SK-N-SH treated with all-trans-retinoic acid at 6 μM for 48 hours (cell line): ENCODE results near the gene ST13.

Experiments used
- BACH2 ChIP-seq: fragments of 250-450 bp; sonication (Bioruptor Pico); IDR thresholded peaks from 2 replicates; pipeline ENCODE4 v1.9.0; 2021; ENCODE audit warnings: mild to moderate bottlenecking, borderline replicate concordance
- CREB5 ChIP-seq: fragments of 250-450 bp; sonication (Bioruptor Pico); IDR thresholded peaks from 2 replicates; pipeline ENCODE4 v1.5.1; 2020; ENCODE audit warnings: low read depth, mild to moderate bottlenecking, moderate library complexity
- ESRRG ChIP-seq: fragments of 250-450 bp; sonication (Bioruptor Pico); IDR thresholded peaks from 2 replicates; pipeline ENCODE4 v1.6.1; 2021; ENCODE audit warnings: mild to moderate bottlenecking
- ISL1 ChIP-seq: fragments of 250-450 bp; sonication (Bioruptor Pico); IDR thresholded peaks from 2 replicates; pipeline ENCODE4 v2.1.2; 2022; ENCODE audit warnings: mild to moderate bottlenecking, moderate library complexity
- OSR1 ChIP-seq: fragments of 250-450 bp; sonication (Bioruptor Pico); IDR thresholded peaks from 2 replicates; pipeline ENCODE4 v1.8.0; 2022; ENCODE audit warnings: moderate library complexity, mild to moderate bottlenecking, inconsistent platforms
- PATZ1 ChIP-seq: fragments of 250-450 bp; sonication (Bioruptor Pico); IDR thresholded peaks from 2 replicates; pipeline ENCODE4 v1.8.0; 2020; ENCODE audit warnings: mild to moderate bottlenecking, moderate library complexity, borderline replicate concordance
- POU6F1 ChIP-seq: fragments of 250-450 bp; sonication (Bioruptor Pico); IDR thresholded peaks from 2 replicates; pipeline ENCODE4 v1.8.0; 2021; ENCODE audit warnings: low read depth, mild to moderate bottlenecking, moderate library complexity, borderline replicate concordance
- PPARA ChIP-seq: fragments of 250-450 bp; sonication (Bioruptor Pico); IDR thresholded peaks from 2 replicates; pipeline ENCODE4 v1.5.0; 2020; ENCODE audit warnings: mild to moderate bottlenecking, borderline replicate concordance
- SNAI2 ChIP-seq: fragments of 250-450 bp; sonication (Bioruptor Pico); IDR thresholded peaks from 2 replicates; pipeline ENCODE4 v1.5.0; 2020; ENCODE audit warnings: mild to moderate bottlenecking, moderate library complexity
- TOX ChIP-seq: fragments of 250-450 bp; sonication (Bioruptor Pico); IDR thresholded peaks from 2 replicates; pipeline ENCODE4 v1.8.0; 2021; ENCODE audit warnings: mild to moderate bottlenecking, moderate library complexity, borderline replicate concordance
- ZFP3 ChIP-seq: fragments of 250-450 bp; sonication (Bioruptor Pico); IDR thresholded peaks from 2 replicates; pipeline ENCODE4 v1.5.0; 2020; ENCODE audit warnings: mild to moderate bottlenecking, moderate library complexity
- ZFP30 ChIP-seq: fragments of 450-650 bp; formaldehyde crosslinking; IDR thresholded peaks from 2 replicates; pipeline ENCODE4 v1.5.0; 2022; ENCODE audit warnings: mild to moderate bottlenecking, moderate library complexity
- ZNF565 ChIP-seq: fragments of 450-650 bp; formaldehyde crosslinking; conservative IDR thresholded peaks from 2 replicates; pipeline ENCODE4 v1.5.0; 2020; ENCODE audit warnings: low read depth, mild to moderate bottlenecking, moderate library complexity
- ZNF8 ChIP-seq: fragments of 450-650 bp; formaldehyde crosslinking; IDR thresholded peaks from 2 replicates; pipeline ENCODE4 v1.5.0; 2020; ENCODE audit warnings: mild to moderate bottlenecking, moderate library complexity

- TF ChIP-seq BACH2 (CRISPR knock-in tag) (no peak), TOX (CRISPR knock-in tag) (no peak), ZFP30 (CRISPR knock-in tag) (no peak), CREB5 (CRISPR knock-in tag) (no peak), POU6F1 (CRISPR knock-in tag) (no peak), ISL1 (CRISPR knock-in tag) (no peak), SNAI2 (no peak), PATZ1 (CRISPR knock-in tag) (no peak), OSR1 (CRISPR knock-in tag) (no peak), PPARA (CRISPR knock-in tag) (no peak), ESRRG (CRISPR knock-in tag) (no peak), ZFP3 (CRISPR knock-in tag) (no peak), ZNF565 (CRISPR knock-in tag) (no peak), ZNF8 (CRISPR knock-in tag) (no peak)
Observed at GRCh38 chr22:40877488-40877887, 21.0 kb upstream of the ST13 start.
